Activated CD8-positive, alpha-beta T cell treated with anti-CD3 and anti-CD28 coated beads, Interleukin-2, amount 10 ng/mL, durations not matched to agents 7 days and 5 days (primary cell): Measurements from ENCODE around the gene RAB7A. TPM values are rescaled to one million over a fixed set of nuclear protein-coding genes. Genes with fewer than 3 reads are reported as not detected.

Source experiments
- ATAC-seq: fragments of 150-1000 bp; cut with Tn5 transposase; one replicate; pipeline ENCODE4 v1.10.0; 2021; ENCODE audit warnings: moderate library complexity
- CTCF ChIA-PET: fragments of 350-600 bp; sonication (Branson Sonifier 250); formaldehyde crosslinking; loops from one replicate; lab custom pipeline; 2021; ENCODE audit warnings: antibody characterized with exemption; lab: Charles Lee
- POLR2A ChIA-PET: fragments of 350-600 bp; sonication (Branson Sonifier 250); formaldehyde crosslinking; loops from one replicate; lab custom pipeline; 2021; ENCODE audit warnings: antibody characterized with exemption; lab: Charles Lee
- DNase-seq: peaks from one replicate; pipeline ENCODE4 v3.0.0-alpha.2; 2020
- H3K27ac Mint-ChIP-seq: one replicate; pipeline ENCODE4 v1.8.0; 2021; ENCODE audit warnings: mild to moderate bottlenecking, mixed read lengths
- H3K27me3 Mint-ChIP-seq: one replicate; pipeline ENCODE4 v1.8.0; 2021; ENCODE audit warnings: low read depth, mixed read lengths
- H3K36me3 Mint-ChIP-seq: one replicate; pipeline ENCODE4 v1.8.0; 2021; ENCODE audit warnings: low read depth, mixed read lengths
- H3K4me1 Mint-ChIP-seq: one replicate; pipeline ENCODE4 v1.8.0; 2021; ENCODE audit warnings: low read depth, mixed read lengths
- H3K4me3 Mint-ChIP-seq: one replicate; pipeline ENCODE4 v1.8.0; 2021; ENCODE audit warnings: mild to moderate bottlenecking, mixed read lengths
- H3K9me3 Mint-ChIP-seq: one replicate; pipeline ENCODE4 v1.8.0; 2022; ENCODE audit warnings: mixed read lengths; ENCODE audit not compliant: insufficient read depth
- total RNA-seq, 2 experiments: library from RNA; stranded (reverse); gene quantifications; one replicate each; pipeline ENCODE4 v1.2.3, GENCODE V29; 2021

The RAB7A gene
- total RNA-seq, 2 experiments from 2014 or later, result 256 to 269 TPM

DNA sequence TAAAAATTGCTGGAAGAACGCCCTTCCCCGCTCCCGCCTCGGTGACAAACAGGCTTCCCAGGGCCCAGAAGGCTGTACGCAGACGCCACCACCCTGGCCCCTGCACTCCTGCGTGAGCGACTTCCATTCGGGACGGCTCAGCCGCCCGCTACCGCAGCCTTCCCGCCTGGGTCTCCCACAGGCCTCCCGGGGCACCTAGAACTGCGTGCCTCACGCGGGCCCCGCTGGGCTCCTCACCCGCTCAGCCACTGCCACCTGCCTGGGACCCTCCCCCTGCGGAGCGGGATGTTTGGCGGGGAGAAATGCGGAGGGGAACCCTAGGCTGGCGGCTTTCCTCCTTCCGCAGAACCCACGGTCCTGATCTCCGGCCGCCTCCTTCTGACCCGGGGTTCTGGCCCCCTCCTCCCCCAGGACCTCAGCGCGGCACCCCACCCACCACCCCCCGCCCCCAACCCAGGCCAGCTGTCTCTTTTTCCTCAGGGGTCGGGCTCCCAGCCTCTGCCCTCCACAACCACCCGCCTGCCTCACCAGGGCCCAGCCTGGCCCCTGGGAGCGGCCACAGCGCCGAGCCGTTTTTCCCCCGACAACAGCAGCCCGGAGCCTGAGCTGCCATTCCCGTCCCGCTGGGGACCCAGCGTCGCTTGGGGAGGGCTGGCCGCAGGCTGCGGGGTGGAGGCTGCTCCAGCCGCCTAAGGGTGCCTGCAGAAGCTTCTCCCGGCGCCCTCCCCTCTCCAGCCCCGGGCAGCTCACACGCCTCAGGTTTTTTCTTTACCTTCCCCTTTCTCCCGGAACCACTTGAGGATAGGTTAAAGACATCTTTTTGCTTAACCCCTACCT is 27.6 kb upstream of the RAB7A start:
- Mint-ChIP-seq H3K27ac (no peak overlapping the region), H3K4me3 (peak overlapping the region; percentile 42), H3K27me3 (peaks cover 7% of the 10 kb centered on the region), H3K9me3 (no peaks in the 10 kb centered on the region), H3K36me3 (no peaks in the 10 kb centered on the region), H3K4me1 (peaks cover 8% of the 10 kb centered on the region)
- CTCF ChIA-PET, result interaction anchor here (1.2 to 3.4 kb wide), 4 partner anchors 15 to 97 kb away, joined by 3 to 12 read pairs (median 6); no protein-coding TSS in a partner anchor
- DNase-seq (no peak), ATAC-seq (peak; percentile 78)
- POLR2A ChIA-PET, result interaction anchor here (1.9 kb wide), 1 partner anchor 17 kb away, joined by 5 read pairs; no protein-coding TSS in a partner anchor

DNA sequence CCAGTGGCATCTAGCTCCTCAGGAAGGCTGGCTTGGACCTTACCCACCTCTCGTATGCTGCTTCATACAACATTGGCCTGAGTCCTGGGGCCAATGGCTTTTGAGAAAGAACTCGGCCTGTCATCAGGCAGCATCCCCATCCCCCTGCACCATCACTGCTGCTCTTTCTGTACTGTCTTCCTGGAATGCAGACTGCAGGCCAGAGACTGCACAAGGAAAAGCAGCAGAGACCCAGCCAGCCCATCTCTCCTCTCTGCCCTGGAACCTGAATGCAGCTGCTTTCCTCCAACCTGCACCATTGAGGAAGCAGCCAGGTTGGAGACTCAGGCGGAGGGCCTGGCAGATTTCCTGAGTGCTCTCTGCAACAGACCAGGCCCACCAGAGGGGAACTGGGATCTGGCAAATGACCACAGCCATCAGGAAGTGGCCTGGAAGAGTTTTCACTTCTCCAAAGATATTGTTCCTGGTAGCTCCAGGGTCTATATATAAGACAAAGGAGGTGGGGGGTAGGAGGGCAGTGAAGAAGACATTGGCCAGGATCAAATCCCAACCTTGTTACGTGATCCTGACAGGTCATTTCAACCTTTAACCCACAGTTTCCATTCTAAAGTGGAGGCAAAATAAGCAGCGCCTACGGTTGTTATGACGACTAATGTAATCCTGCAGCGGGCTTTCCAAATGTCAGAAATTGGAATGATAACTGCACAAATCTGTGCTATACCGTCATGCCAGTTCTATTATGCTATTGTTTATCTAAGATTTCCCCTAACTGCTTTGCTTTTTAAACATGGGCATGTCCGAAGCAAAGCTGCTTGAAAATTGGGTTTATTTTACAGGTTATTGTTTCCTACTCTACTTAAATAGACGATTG is 24.4 kb upstream of the RAB7A start:
- Mint-ChIP-seq H3K4me3 (no peak overlapping the region), H3K9me3 (no peaks in the 10 kb centered on the region), H3K27ac (no peak overlapping the region), H3K27me3 (peaks cover 7% of the 10 kb centered on the region), H3K36me3 (no peaks in the 10 kb centered on the region), H3K4me1 (peaks cover 8% of the 10 kb centered on the region)
- ChIA-PET POLR2A (no interaction called here), CTCF (interaction anchor here (2.6 to 3.4 kb wide), 2 partner anchors 21 to 94 kb away, joined by 7 to 12 read pairs; no protein-coding TSS in a partner anchor)
- no peak for DNase-seq
- ATAC-seq, result no peak

DNA sequence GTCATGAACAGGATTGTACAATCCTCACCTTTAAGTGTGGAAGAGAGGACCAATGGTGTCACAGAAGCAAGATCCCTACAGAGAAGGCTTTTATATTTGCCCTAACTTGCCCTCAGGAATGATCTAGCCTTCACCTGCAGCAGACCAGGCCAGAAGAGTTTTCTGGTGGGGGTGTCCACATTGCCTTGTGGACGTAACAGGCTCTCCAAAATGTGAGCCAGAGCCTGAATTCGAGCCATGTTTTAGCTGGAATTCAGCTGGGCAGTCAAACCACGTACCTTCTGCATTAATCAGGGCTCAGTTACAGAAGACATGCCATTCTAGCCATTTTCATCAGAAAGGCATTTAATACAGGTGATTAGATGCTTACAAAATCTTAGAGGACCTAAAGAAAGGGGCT is 23.6 kb upstream of the RAB7A start:
- DNase-seq (no peak), ATAC-seq (no peak)
- Mint-ChIP-seq H3K27me3 (peaks cover 7% of the 10 kb centered on the region), H3K4me1 (peaks cover 8% of the 10 kb centered on the region), H3K27ac (no peak overlapping the region), H3K9me3 (no peaks in the 10 kb centered on the region), H3K36me3 (no peaks in the 10 kb centered on the region), H3K4me3 (no peak overlapping the region)
- CTCF ChIA-PET, result no interaction called here
- POLR2A ChIA-PET, result no interaction called here

DNA sequence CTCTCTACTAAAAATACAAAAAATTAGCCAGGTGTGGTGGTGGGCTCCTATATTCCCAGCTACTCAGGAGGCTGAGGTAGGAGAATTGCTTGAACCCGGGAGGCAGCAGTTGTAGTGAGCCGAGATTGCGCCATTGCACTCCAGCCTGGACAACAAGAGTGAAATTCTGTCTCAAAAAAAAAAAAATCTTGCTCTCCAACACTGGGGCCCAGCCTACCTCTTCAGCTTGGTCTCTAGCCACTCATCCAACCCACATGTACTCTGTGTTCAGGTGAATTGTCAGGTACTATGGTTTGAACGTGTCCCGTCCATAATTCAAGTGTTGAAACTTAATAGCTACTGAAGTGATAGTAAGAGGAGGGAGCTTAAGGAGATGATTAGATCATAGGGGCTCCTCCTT is 22.4 kb upstream of the RAB7A start:
- H3K4me1 Mint-ChIP-seq, result peaks cover 2% of the 10 kb centered on the region
- no peaks in the 10 kb centered on the region for H3K36me3 Mint-ChIP-seq
- ATAC-seq, result no peak
- H3K27ac Mint-ChIP-seq, result no peak overlapping the region
- H3K4me3 Mint-ChIP-seq, result no peak overlapping the region
- H3K9me3 Mint-ChIP-seq, result no peaks in the 10 kb centered on the region
- peaks cover 7% of the 10 kb centered on the region for H3K27me3 Mint-ChIP-seq
- ChIA-PET POLR2A (no interaction called here), CTCF (interaction anchor here (0.6 to 1.3 kb wide), 3 partner anchors 22 to 924 kb away, joined by 3 to 4 read pairs (median 3); partner anchors contain the start of gene RAB7A)
- no peak for DNase-seq

DNA sequence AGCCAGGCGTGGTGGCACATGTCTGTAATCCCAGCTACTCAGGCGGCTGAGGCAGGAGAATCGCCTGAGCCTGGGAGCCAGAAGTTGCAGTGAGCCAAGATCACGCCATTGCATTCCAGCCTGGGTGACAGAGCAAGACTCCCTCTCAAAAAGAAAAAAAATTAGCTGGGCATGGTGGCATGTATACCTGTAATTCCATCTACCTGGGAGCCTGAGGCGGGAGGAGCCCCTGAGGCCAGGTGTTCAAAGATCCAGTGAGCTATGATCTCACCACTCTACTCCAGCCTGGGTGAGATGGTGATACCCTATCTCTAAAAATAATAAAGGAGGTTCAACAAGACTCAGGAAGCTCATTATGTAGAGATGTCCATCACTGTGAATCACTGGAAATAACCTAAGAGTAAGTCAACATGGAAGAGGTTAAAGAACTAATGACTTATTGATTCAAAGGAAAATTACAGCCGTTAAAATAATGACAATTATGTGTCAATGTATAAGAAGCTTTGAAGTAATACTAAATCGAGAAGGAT is 19.8 kb upstream of the RAB7A start:
- ChIA-PET POLR2A (no interaction called here), CTCF (interaction anchor here (1.0 kb wide), 1 partner anchor 25 kb away, joined by 5 read pairs; no protein-coding TSS in a partner anchor)
- Mint-ChIP-seq H3K4me1 (no peaks in the 10 kb centered on the region), H3K36me3 (no peaks in the 10 kb centered on the region), H3K27me3 (no peaks in the 10 kb centered on the region), H3K9me3 (no peaks in the 10 kb centered on the region), H3K27ac (no peak overlapping the region), H3K4me3 (no peak overlapping the region)
- ATAC-seq, result no peak
- no peak for DNase-seq

DNA sequence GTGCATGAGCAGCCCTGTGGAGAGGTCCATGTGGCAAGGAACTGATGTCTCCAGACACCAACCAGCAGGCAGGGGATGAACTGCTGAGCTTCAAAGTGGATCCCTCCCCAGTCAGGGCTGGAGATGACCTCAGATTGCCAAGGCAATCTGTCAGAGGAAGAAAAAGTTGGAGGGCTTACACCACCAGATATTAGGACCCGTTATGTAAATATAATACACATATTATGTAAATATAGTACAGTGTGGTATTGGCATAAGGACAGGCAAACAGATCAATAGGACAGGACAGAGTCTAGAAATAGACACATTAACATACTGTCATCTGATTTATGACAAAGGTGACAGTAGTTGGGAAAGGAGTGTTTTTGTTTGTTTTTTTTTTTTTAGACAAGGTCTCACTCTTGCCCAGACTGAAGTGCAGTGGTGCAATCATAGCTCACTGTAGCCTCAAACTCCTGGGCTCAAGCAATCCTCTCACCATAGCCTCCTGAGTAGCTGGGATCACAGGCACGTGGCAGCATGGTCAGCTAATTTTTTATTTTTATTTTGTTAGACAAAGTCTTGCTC is 18.0 kb upstream of the RAB7A start:
- no peak for DNase-seq
- Mint-ChIP-seq H3K27ac (no peak overlapping the region), H3K9me3 (no peaks in the 10 kb centered on the region), H3K27me3 (no peaks in the 10 kb centered on the region), H3K4me3 (no peak overlapping the region), H3K4me1 (no peaks in the 10 kb centered on the region), H3K36me3 (no peaks in the 10 kb centered on the region)
- no peak for ATAC-seq
- ChIA-PET POLR2A (interaction anchor here (1.1 kb wide), 1 partner anchor 27 kb away, joined by 3 read pairs; no protein-coding TSS in a partner anchor), CTCF (interaction anchor here (1.4 to 1.9 kb wide), 2 partner anchors 27 to 87 kb away, joined by 5 to 8 read pairs; no protein-coding TSS in a partner anchor)

DNA sequence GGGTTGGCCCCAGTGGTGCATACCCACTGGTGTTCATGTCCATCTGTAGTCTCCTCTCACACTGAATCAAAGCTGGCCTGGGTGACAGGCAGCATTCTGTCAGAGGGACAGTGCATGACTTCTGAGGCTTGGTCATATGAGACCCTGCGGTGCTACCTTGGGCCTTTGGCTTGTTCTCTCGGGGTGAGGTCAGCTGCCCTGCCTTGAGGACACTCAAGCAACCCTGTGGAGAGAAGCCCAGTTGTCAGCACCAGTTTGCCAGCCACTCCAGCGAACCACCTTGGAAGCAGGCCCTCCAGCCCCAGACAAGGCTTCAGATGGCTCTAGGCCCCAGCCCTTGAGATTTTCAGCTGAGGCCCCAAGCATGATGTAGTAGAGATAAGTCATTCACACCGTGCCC is 16.9 kb upstream of the RAB7A start:
- Mint-ChIP-seq H3K9me3 (no peaks in the 10 kb centered on the region), H3K27ac (no peak overlapping the region), H3K36me3 (no peaks in the 10 kb centered on the region), H3K4me3 (no peak overlapping the region), H3K27me3 (no peaks in the 10 kb centered on the region), H3K4me1 (no peaks in the 10 kb centered on the region)
- CTCF ChIA-PET, result interaction anchor here (1.9 kb wide), 1 partner anchor 28 kb away, joined by 8 read pairs; no protein-coding TSS in a partner anchor
- ATAC-seq (no peak), DNase-seq (no peak)
- POLR2A ChIA-PET, result no interaction called here

DNA sequence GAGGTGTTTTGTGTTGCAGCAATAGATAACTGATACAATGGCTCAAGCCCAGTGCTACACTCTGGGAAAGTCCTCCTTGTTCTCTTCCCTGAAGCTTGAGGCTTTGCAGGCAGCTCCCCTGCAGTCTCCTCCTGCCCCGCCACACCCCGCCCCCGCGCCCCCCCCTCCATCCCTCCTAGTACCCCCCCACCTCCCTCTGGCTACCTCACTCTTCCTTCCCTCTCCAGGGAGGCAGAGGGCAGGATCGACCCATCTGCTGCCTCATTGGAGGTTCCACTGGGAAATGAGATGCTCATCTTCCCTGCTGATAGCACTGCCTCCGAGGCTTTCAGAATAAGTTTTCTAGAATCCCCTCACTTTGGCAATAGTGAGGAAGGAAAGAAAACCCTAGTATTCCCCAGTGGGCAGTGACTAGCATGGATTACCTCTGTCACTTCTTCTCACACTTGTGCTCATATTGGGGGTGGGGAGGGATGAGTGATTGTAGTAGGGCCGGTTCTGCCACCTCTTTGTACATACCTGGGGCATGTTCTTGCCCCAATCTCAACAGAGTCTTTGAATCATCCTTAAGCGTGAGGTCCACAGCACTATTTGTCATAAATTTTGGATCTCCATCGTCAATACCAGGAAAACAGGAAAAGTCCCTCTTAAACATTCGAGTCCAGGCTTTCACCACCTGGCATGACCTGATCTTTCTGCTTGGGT is 16.3 kb upstream of the RAB7A start:
- ATAC-seq (no peak), DNase-seq (no peak)
- H3K27me3 Mint-ChIP-seq, result no peaks in the 10 kb centered on the region
- POLR2A ChIA-PET, result no interaction called here
- H3K4me3 Mint-ChIP-seq, result no peak overlapping the region
- H3K4me1 Mint-ChIP-seq, result peaks cover 4% of the 10 kb centered on the region
- no peak overlapping the region for H3K27ac Mint-ChIP-seq
- H3K9me3 Mint-ChIP-seq, result no peaks in the 10 kb centered on the region
- CTCF ChIA-PET, result interaction anchor here (0.6 kb wide), 1 partner anchor 30 kb away, joined by 4 read pairs; no protein-coding TSS in a partner anchor
- no peaks in the 10 kb centered on the region for H3K36me3 Mint-ChIP-seq

DNA sequence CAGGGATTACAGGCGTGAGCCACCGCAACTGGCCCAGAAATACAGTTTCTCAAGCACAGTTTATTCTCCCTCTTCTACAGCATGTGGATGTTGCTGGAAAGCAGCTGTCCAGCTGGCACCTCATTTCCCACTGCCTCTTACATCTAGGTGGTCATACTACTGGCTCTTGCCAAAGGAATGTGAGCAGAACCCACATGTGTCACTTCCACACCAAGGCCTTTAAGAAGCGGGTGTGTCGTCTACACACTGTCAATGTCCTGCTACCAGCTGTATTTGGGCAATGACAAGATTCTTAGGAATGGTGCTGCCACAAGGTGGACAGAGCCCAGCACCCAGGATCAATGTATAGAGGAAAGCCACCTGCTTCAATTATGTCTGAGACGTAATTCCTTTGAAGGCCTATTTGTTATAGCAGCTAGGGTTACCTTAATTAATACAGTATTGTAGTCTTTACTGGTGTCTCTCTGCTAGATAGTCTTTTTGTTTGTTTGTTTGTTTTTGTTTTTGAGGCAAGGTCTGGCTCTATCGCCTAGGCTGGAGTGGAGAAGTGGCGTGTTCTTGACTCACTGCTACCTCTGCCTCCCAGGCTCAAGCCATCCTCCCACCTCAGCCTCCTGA is 15.1 kb upstream of the RAB7A start:
- Mint-ChIP-seq H3K27me3 (no peaks in the 10 kb centered on the region), H3K27ac (no peak overlapping the region), H3K9me3 (no peaks in the 10 kb centered on the region), H3K4me1 (peaks cover 12% of the 10 kb centered on the region), H3K36me3 (no peaks in the 10 kb centered on the region), H3K4me3 (no peak overlapping the region)
- ChIA-PET CTCF (interaction anchor here (1.4 kb wide), 1 partner anchor 30 kb away, joined by 7 read pairs; no protein-coding TSS in a partner anchor), POLR2A (interaction anchor here (0.6 kb wide), 1 partner anchor 99 kb away, joined by 3 read pairs; no protein-coding TSS in a partner anchor)
- ATAC-seq (no peak), DNase-seq (no peak)

DNA sequence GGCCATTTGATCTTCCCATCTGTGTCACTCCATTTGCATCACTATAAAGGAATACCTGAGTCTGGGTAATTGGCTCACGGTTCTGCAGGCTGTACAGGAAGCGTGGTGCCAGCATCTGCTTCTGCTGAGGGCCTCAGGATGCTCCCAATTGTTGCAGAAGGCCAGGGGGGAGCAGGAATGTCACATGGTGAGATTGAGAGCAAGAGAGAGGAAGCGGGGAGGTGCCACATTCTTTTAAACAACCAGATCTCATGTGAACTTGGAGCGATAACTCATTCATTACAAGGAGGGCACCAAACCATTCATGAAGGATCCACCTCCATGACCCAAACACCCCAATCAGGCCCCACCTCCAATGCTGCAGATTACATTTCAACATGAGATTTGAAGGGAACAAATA is 13.1 kb upstream of the RAB7A start:
- peaks cover 16% of the 10 kb centered on the region for H3K4me1 Mint-ChIP-seq
- POLR2A ChIA-PET, result no interaction called here
- no peak overlapping the region for H3K4me3 Mint-ChIP-seq
- no peaks in the 10 kb centered on the region for H3K27me3 Mint-ChIP-seq
- no peak for DNase-seq
- H3K27ac Mint-ChIP-seq, result no peak overlapping the region
- H3K36me3 Mint-ChIP-seq, result no peaks in the 10 kb centered on the region
- H3K9me3 Mint-ChIP-seq, result no peaks in the 10 kb centered on the region
- CTCF ChIA-PET, result interaction anchor here (1.3 kb wide), 1 partner anchor 83 kb away, joined by 3 read pairs; no protein-coding TSS in a partner anchor
- ATAC-seq, result no peak
